ENCODE results near the gene FLYWCH2. TPM values are rescaled to one million over a fixed set of nuclear protein-coding genes. Genes with fewer than 3 reads are reported as not detected.

FLYWCH2 gene
- total RNA-seq, 1 donor from 2014 or later: 26.9 TPM

GRCh38 chr16:2859686-2860265 is 23.2 kb upstream of the FLYWCH2 start:
- Mint-ChIP-seq H3K27ac (no peak overlapping the region), H3K9me3 (ENCODE audit: low read depth) (peaks cover under 1% of the 10 kb centered on the region), H3K4me3 (ENCODE audit: low read depth) (no peak overlapping the region), H3K4me1 (ENCODE audit: low read depth) (peaks cover 4% of the 10 kb centered on the region), H3K36me3 (ENCODE audit: insufficient read depth) (peaks cover 2% of the 10 kb centered on the region), H3K27me3 (peaks cover 15% of the 10 kb centered on the region)
- TF ChIP-seq, protein P1, sequence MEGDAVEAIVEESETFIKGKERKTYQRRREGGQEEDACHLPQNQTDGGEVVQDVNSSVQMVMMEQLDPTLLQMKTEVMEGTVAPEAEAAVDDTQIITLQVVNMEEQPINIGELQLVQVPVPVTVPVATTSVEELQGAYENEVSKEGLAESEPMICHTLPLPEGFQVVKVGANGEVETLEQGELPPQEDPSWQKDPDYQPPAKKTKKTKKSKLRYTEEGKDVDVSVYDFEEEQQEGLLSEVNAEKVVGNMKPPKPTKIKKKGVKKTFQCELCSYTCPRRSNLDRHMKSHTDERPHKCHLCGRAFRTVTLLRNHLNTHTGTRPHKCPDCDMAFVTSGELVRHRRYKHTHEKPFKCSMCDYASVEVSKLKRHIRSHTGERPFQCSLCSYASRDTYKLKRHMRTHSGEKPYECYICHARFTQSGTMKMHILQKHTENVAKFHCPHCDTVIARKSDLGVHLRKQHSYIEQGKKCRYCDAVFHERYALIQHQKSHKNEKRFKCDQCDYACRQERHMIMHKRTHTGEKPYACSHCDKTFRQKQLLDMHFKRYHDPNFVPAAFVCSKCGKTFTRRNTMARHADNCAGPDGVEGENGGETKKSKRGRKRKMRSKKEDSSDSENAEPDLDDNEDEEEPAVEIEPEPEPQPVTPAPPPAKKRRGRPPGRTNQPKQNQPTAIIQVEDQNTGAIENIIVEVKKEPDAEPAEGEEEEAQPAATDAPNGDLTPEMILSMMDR (IDR thresholded peaks at IDR 0.05; ENCODE audit: unreplicated experiment): no peak
- DNase-seq (ENCODE audit: low spot score, unreplicated experiment): no peak

DNA sequence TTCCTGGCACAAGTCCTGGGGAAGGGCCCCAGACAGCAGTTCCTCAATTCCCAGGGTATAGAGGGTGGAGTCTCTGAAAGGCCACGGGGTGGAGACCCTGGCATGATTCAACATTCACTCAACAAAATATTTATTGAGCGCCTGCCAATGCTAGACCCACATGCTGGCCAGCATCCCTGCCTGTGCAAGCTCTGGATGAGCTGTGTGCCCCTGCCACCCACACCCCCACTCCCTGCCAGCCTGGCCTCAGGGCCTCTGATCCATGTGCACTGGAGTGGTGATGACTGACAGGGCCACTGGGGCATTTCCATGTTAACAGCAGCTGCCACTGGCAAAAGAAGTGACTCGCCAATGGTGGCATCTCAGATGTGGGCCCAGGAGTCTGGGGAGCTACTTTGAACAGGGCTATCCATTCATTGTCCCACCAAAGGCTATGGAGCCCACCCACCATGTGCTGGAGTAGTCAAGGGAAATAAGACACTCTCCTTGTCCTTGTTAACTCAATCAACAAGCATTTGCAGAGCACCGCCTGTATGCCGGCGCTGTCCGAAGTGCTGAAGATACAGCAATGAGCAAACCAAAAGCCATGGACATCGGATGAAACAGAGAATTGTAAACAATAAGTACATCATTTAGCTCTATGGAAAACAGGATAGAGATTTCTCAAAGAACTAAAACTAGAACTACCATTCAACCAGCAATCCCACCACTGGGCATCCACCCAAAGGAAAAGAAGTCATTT is 22.0 kb upstream of the FLYWCH2 start:
- TF ChIP-seq, protein P1 (IDR thresholded peaks at IDR 0.05; ENCODE audit: unreplicated experiment): no peak
- peaks cover 4% of the 10 kb centered on the region for H3K4me1 Mint-ChIP-seq (ENCODE audit: low read depth)
- no peaks in the 10 kb centered on the region for H3K36me3 Mint-ChIP-seq (ENCODE audit: insufficient read depth)
- no peak overlapping the region for H3K4me3 Mint-ChIP-seq (ENCODE audit: low read depth)
- DNase-seq (ENCODE audit: low spot score, unreplicated experiment): no peak
- peaks cover 26% of the 10 kb centered on the region for H3K27me3 Mint-ChIP-seq
- H3K9me3 Mint-ChIP-seq (ENCODE audit: low read depth): no peaks in the 10 kb centered on the region
- H3K27ac Mint-ChIP-seq: no peak overlapping the region

DNA sequence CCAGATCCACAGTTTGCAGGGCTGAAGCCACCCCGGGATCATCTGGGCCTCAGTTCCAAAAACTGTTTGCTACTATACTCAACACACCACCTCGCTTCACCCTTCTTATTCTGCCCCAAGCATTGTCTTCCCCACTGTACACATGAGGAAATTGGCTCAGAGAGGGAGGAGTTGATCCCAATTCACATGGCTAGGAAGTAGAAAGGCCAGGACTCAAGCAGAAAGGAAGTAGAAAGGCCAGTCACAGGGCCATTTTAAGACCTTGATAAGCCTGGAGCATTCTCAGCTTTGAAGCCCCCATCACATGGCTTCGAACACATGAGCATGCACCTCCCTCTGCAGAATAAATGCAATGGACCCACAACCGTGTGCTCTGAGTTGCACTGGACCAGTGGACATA is 17.4 kb upstream of the FLYWCH2 start:
- H3K36me3 Mint-ChIP-seq (ENCODE audit: insufficient read depth): no peaks in the 10 kb centered on the region
- TF ChIP-seq, protein P1 (IDR thresholded peaks at IDR 0.05; ENCODE audit: unreplicated experiment): no peak
- H3K27me3 Mint-ChIP-seq: peaks cover 46% of the 10 kb centered on the region

DNA sequence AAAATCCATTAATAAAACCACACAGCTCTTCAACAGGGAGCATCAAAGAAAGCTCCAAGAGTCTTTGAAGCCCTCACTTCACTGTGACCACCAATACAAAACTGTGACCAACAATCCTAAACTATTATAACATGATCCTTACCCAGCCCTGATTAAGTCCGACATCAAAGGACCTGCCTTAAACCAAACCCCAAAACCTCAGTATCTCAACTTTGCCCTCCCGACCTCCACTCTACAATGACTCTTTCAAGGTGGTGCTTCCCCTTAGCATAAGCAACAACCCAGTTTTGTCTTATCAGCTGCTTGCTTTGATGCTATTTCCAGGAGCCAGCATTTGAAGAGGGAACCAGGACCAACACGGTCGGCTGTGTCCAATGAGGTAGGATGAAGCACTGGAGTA is 16.6 kb upstream of the FLYWCH2 start:
- TF ChIP-seq, protein P1 (IDR thresholded peaks at IDR 0.05; ENCODE audit: unreplicated experiment): no peak
- peaks cover 47% of the 10 kb centered on the region for H3K27me3 Mint-ChIP-seq
- no peaks in the 10 kb centered on the region for H3K36me3 Mint-ChIP-seq (ENCODE audit: insufficient read depth)
- no peaks in the 10 kb centered on the region for H3K9me3 Mint-ChIP-seq (ENCODE audit: low read depth)
- peak overlapping the region; percentile 27 for H3K4me3 Mint-ChIP-seq (ENCODE audit: low read depth)
- H3K4me1 Mint-ChIP-seq (ENCODE audit: low read depth): no peaks in the 10 kb centered on the region
- peak overlapping the region; percentile 30 for H3K27ac Mint-ChIP-seq
- DNase-seq (ENCODE audit: low spot score, unreplicated experiment): no peak

More for the DNA sequence above, 17.4 kb upstream of the FLYWCH2 start:
- no peak for DNase-seq (ENCODE audit: low spot score, unreplicated experiment)
- Mint-ChIP-seq H3K9me3 (ENCODE audit: low read depth) (no peaks in the 10 kb centered on the region), H3K27ac (no peak overlapping the region), H3K4me1 (ENCODE audit: low read depth) (no peaks in the 10 kb centered on the region), H3K4me3 (ENCODE audit: low read depth) (no peak overlapping the region)

DNA sequence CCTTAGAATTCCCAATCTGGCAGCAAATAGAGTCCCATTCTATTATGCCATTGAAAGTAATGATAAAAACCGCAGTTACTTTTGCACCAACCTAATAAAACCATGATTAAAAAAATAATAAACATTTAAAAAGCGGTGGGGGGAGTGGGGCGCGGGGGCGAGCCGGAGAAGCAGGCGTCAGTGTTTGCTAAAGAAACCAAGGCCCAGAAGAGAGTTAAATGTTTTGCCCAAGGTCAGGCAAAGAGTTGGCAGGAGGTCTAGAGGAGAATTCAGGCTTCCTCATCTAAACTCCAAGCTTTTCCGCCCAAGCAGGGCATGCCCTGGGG is 15.4 kb upstream of the FLYWCH2 start:
- peak overlapping the region; percentile 90 for H3K27ac Mint-ChIP-seq
- H3K4me1 Mint-ChIP-seq (ENCODE audit: low read depth): no peaks in the 10 kb centered on the region
- H3K9me3 Mint-ChIP-seq (ENCODE audit: low read depth): no peaks in the 10 kb centered on the region

More for the DNA sequence above, 15.4 kb upstream of the FLYWCH2 start:
- TF ChIP-seq, protein P1 (IDR thresholded peaks at IDR 0.05; ENCODE audit: unreplicated experiment): no peak
- Mint-ChIP-seq H3K4me3 (ENCODE audit: low read depth) (peak overlapping the region; percentile 83), H3K27me3 (peaks cover 50% of the 10 kb centered on the region), H3K36me3 (ENCODE audit: insufficient read depth) (no peaks in the 10 kb centered on the region)
- DNase-seq (ENCODE audit: low spot score, unreplicated experiment): no peak
